SK-N-SH (cell line): ENCODE data around the gene PLCXD1. TPM values are rescaled to one million over a fixed set of nuclear protein-coding genes. Genes with fewer than 3 reads are reported as not detected.

ENCODE experiments used
- CTCF ChIA-PET: fragments of 300-600, 350-600 bp; formaldehyde crosslinking; extraction: SDS; loops from one replicate; lab custom pipeline; 2021; lab: Yijun Ruan, JAX
- POLR2A ChIA-PET: fragments of 350-600 bp; sonication (Branson Sonifier 250); formaldehyde crosslinking; extraction: SDS; loops from one replicate; lab custom pipeline; 2020; ENCODE audit warnings: antibody characterized with exemption, inconsistent platforms; lab: Yijun Ruan, JAX
- DNase-seq: peaks from one replicate; pipeline ENCODE4 v3.0.0; 2012
- H2AFZ ChIP-seq: fragments of 200-600 bp; sonication (generic); 2 replicates; pipeline ENCODE4 v1.8.1; 2016; ENCODE audit warnings: antibody characterized with exemption, mild to moderate bottlenecking, low read depth
- H3F3A ChIP-seq: fragments of 200-600 bp; sonication (generic); replicated peaks from 2 replicates; pipeline ENCODE3; 2016; ENCODE audit warnings: antibody characterized with exemption, mild to moderate bottlenecking; ENCODE audit not compliant: insufficient read depth
- H3K27ac ChIP-seq, 2 experiments: fragments of 200-500 bp in 1 of 2; fragments of 200-600 bp in 1 of 2; sonication (Bioruptor generic) in 1 of 2; sonication (generic), shearing (Covaris generic) in 1 of 2; 2 replicates each; pipeline versions ENCODE4 v1.5.1 to v1.6.1; 2014 to 2016; ENCODE audit warnings: low read depth in 2 of 2, inconsistent platforms in 1 of 2, low read length in 1 of 2, mild to moderate bottlenecking in 1 of 2, mixed read lengths in 1 of 2
- H3K27me3 ChIP-seq: fragments of 200-600 bp; sonication (generic), shearing (Covaris generic); 2 replicates; pipeline ENCODE4 v1.6.1; 2016; ENCODE audit warnings: mixed run types; ENCODE audit not compliant: insufficient read depth
- H3K36me3 ChIP-seq, 2 experiments: fragments of 200-500 bp in 1 of 2; fragments of 200-600 bp in 1 of 2; sonication (Bioruptor generic) in 1 of 2; sonication (generic) in 1 of 2; replicated peaks in 1 of 2; 2 replicates each; pipeline versions ENCODE3 to v1.5.1; 2014 to 2016; ENCODE audit warnings: low read length in 1 of 2, mild to moderate bottlenecking in 1 of 2; ENCODE audit not compliant: insufficient read depth in 2 of 2, control insufficient read depth in 1 of 2
- H3K4me1 ChIP-seq, 2 experiments: fragments of 200-500 bp in 1 of 2; fragments of 200-600 bp in 1 of 2; sonication (Bioruptor generic) in 1 of 2; sonication (generic), shearing (Covaris generic) in 1 of 2; 2 replicates each; pipeline versions ENCODE4 v1.5.1 to v1.6.1; 2014 to 2016; ENCODE audit warnings: low read depth in 1 of 2, low read length in 1 of 2, mixed run types in 1 of 2; ENCODE audit not compliant: insufficient read depth in 2 of 2, control insufficient read depth in 1 of 2
- H3K4me2 ChIP-seq: fragments of 200-600 bp; sonication (generic), shearing (Covaris generic); 2 replicates; pipeline ENCODE4 v1.6.1; 2017; ENCODE audit warnings: mixed run types
- H3K4me3 ChIP-seq, 2 experiments: fragments of 200-500 bp in 1 of 2; fragments of 200-600 bp in 1 of 2; sonication (Bioruptor generic) in 1 of 2; sonication (generic), shearing (Covaris generic) in 1 of 2; 2 replicates each; pipeline versions ENCODE4 v1.5.1 to v1.8.1; 2014 to 2016; ENCODE audit warnings: low read depth in 2 of 2, inconsistent platforms in 1 of 2, low read length in 1 of 2, mild to moderate bottlenecking in 1 of 2, mixed read lengths in 1 of 2, moderate library complexity in 1 of 2
- H3K79me2 ChIP-seq: fragments of 200-600 bp; sonication (generic); 2 replicates; pipeline ENCODE4 v1.8.1; 2017; ENCODE audit warnings: mild to moderate bottlenecking; ENCODE audit not compliant: insufficient read depth
- H3K9ac ChIP-seq: fragments of 200-600 bp; sonication (generic); 2 replicates; pipeline ENCODE4 v1.6.1; 2017; ENCODE audit warnings: mixed run types
- H3K9me2 ChIP-seq: fragments of 200-600 bp; sonication (generic); 2 replicates; pipeline ENCODE4 v1.6.1; 2017; ENCODE audit warnings: mixed run types
- H3K9me3 ChIP-seq: fragments of 200-600 bp; sonication (generic); 2 replicates; pipeline ENCODE4 v1.6.1; 2017; ENCODE audit warnings: mixed run types, mild to moderate bottlenecking, moderate library complexity
- H4K20me1 ChIP-seq: fragments of 200-600 bp; sonication (generic); 2 replicates; pipeline ENCODE4 v1.6.1; 2017; ENCODE audit warnings: mild to moderate bottlenecking, mixed run types; ENCODE audit not compliant: insufficient read depth
- FOSL2 ChIP-seq: IDR thresholded peaks from 2 replicates; pipeline ENCODE4 v1.4.0; 2012; ENCODE audit warnings: low read depth, mild to moderate bottlenecking, moderate library complexity, borderline replicate concordance
- FOXJ3 ChIP-seq: sonication (generic); formaldehyde crosslinking; IDR thresholded peaks from 2 replicates; pipeline ENCODE4 v1.5.1; 2020; ENCODE audit warnings: mild to moderate bottlenecking, missing genetic modification reagents
- GABPA ChIP-seq: IDR thresholded peaks from 2 replicates; pipeline ENCODE4 v1.4.0; 2012; ENCODE audit warnings: low read depth, mild to moderate bottlenecking
- IRF3 ChIP-seq: fragments of 150-350 bp; IDR thresholded peaks from 2 replicates; pipeline ENCODE4 v1.6.1; 2016; ENCODE audit warnings: mild to moderate bottlenecking, low read depth, low read length
- MEF2A ChIP-seq: IDR thresholded peaks from 2 replicates; pipeline ENCODE4 v1.4.0; 2012; ENCODE audit warnings: low read depth, borderline replicate concordance
- MXI1 ChIP-seq: IDR thresholded peaks from 2 replicates; pipeline ENCODE4 v1.6.1; 2012; ENCODE audit warnings: mild to moderate bottlenecking, low read depth, low read length, improper control_type of control experiment
- NRF1 ChIP-seq: IDR thresholded peaks from 2 replicates; pipeline ENCODE4 v1.6.1; 2012; ENCODE audit warnings: low read depth, mild to moderate bottlenecking, low read length
- PBX3 ChIP-seq: IDR thresholded peaks from 2 replicates; pipeline ENCODE4; 2012
- POLR2AphosphoS5 ChIP-seq: IDR thresholded peaks from 2 replicates; pipeline ENCODE4 v1.6.1; 2012; ENCODE audit warnings: low read depth, low read length
- RCOR1 ChIP-seq: fragments of 150-350 bp; IDR thresholded peaks from 2 replicates; pipeline ENCODE4 v1.6.1; 2017; ENCODE audit warnings: antibody characterized with exemption, low read length
- REST ChIP-seq: IDR thresholded peaks from 2 replicates; pipeline ENCODE4 v1.6.1; 2012; ENCODE audit warnings: mild to moderate bottlenecking, low read depth, low read length, moderate library complexity
- TCF12 ChIP-seq: IDR thresholded peaks from 2 replicates; pipeline ENCODE4 v1.4.0; 2012
- TEAD4 ChIP-seq: IDR thresholded peaks from 2 replicates; pipeline ENCODE4 v1.4.0; 2012; ENCODE audit warnings: mild to moderate bottlenecking, borderline replicate concordance; ENCODE audit not compliant: insufficient read depth
- YY1 ChIP-seq: IDR thresholded peaks from 2 replicates; pipeline ENCODE4 v1.4.0; 2012; ENCODE audit warnings: low read depth, mild to moderate bottlenecking
- WGBS: methylation state at CpG from one replicate; pipeline ENCODE4 v1.1.6; 2017; ENCODE audit warnings: low lambda C conversion rate; 5-methylcytosine and 5-hydroxymethylcytosine counted together
- polyA plus RNA-seq, 3 experiments: library from polyadenylated mRNA; depleted of rRNA; stranded (reverse); fragments of >200 nt; gene quantifications; 2 replicates each; pipeline ENCODE4 v1.2.3, GENCODE V29; 2012

Gene PLCXD1
- polyA plus RNA-seq, 1 of the 3 experiments (the other 2 are of a cell fraction), result 14.8 TPM

GRCh38 chrX:334971-335757 lies 54.0 kb downstream of the PLCXD1 start:
- TF ChIP-seq YY1, result no peak
- no peak for TF ChIP-seq PBX3
- no peak for TF ChIP-seq TEAD4
- TF ChIP-seq IRF3, result no peak
- no peak for TF ChIP-seq REST
- TF ChIP-seq MEF2A, result no peak
- no peak for TF ChIP-seq RCOR1
- no peak for TF ChIP-seq TCF12
- TF ChIP-seq MXI1, result no peak
- TF ChIP-seq POLR2AphosphoS5, result no peak
- TF ChIP-seq NRF1, result no peak
- no peak for TF ChIP-seq FOXJ3
- no peak for TF ChIP-seq GABPA
- no peak for TF ChIP-seq FOSL2
- no peaks in the 10 kb centered on the region for H3K79me2 ChIP-seq
- no peaks in the 10 kb centered on the region for H3K9me3 ChIP-seq
- POLR2A ChIA-PET, result no interaction called here
- DNase-seq, result no peak
- H3K36me3 ChIP-seq, result peaks cover 0 to 5% of the 10 kb centered on the region in 2 experiments
- no peaks in the 10 kb centered on the region for H3F3A ChIP-seq
- no peak overlapping the region for H2AFZ ChIP-seq
- WGBS, result 95% methylated on average over 47 of the region's 47 CpGs
- no peaks in the 10 kb centered on the region for H3K9me2 ChIP-seq
- H3K4me1 ChIP-seq, result peaks cover 0 to 2% of the 10 kb centered on the region in 2 experiments; a peak in 1 of 4 replicates
- H3K27me3 ChIP-seq, result no peaks in the 10 kb centered on the region
- H3K27ac ChIP-seq, result no peak overlapping the region
- no peak overlapping the region for H3K9ac ChIP-seq
- CTCF ChIA-PET, result no interaction called here
- H3K4me2 ChIP-seq, result no peak overlapping the region
- no peak overlapping the region for H3K4me3 ChIP-seq
- H4K20me1 ChIP-seq, result no peaks in the 10 kb centered on the region
